Suprapubic skin (tissue), 4 donors: ENCODE data around the gene RGS7. TPM values are rescaled to one million over a fixed set of nuclear protein-coding genes. Genes with fewer than 3 reads are reported as not detected.

Source experiments
- DNase-seq, 2 donors: peaks; one replicate each; pipeline ENCODE4 v3.0.0-alpha.2; 2019; ENCODE audit warnings: low spot score in 2 of 2
- H3K27ac ChIP-seq: fragments of 200-600 bp; sonication (generic); one replicate; pipeline ENCODE4 v1.5.1; 2019
- H3K27me3 ChIP-seq: fragments of 200-600 bp; sonication (generic); one replicate; pipeline ENCODE4 v1.5.1; 2019
- H3K36me3 ChIP-seq: fragments of 200-600 bp; sonication (generic); one replicate; pipeline ENCODE4 v1.5.1; 2019
- H3K4me1 ChIP-seq: fragments of 200-600 bp; sonication (generic); one replicate; pipeline ENCODE4 v1.5.1; 2019
- H3K4me3 ChIP-seq: fragments of 200-600 bp; sonication (generic); one replicate; pipeline ENCODE4 v1.5.1; 2019; ENCODE audit warnings: mild to moderate bottlenecking
- H3K9me3 ChIP-seq: fragments of 200-600 bp; sonication (generic); one replicate; pipeline ENCODE4 v1.5.1; 2019
- CTCF ChIP-seq, 2 donors: fragments of 200-600 bp in 1 of 2; fragments of 450-650 bp in 1 of 2; sonication (generic) in 1 of 2; IDR thresholded peaks; one replicate each; pipeline ENCODE4 v1.5.1; 2016 to 2019; ENCODE audit warnings: antibody characterized with exemption in 2 of 2, mild to moderate bottlenecking in 1 of 2, moderate library complexity in 1 of 2
- EP300 ChIP-seq: sonication (generic); formaldehyde crosslinking; IDR thresholded peaks from one replicate; pipeline ENCODE4 v1.6.1; 2017; ENCODE audit warnings: antibody characterized with exemption
- POLR2A ChIP-seq, 2 donors: fragments of 450-650 bp; IDR thresholded peaks; one replicate each; pipeline ENCODE4 v1.6.1; 2017; ENCODE audit warnings: antibody characterized with exemption in 2 of 2, mild to moderate bottlenecking in 2 of 2, moderate library complexity in 2 of 2
- POLR2AphosphoS5 ChIP-seq, 3 donors: sonication (generic); formaldehyde crosslinking; IDR thresholded peaks; one replicate each; pipeline ENCODE4 v1.6.1; 2017; ENCODE audit warnings: antibody characterized with exemption in 3 of 3
- WGBS: methylation state at CpG from one replicate; pipeline ENCODE4 v1.1.5; 2018; 5-methylcytosine and 5-hydroxymethylcytosine counted together
- total RNA-seq, 4 donors: library from RNA; depleted of rRNA; stranded (reverse); fragments of >200 nt; gene quantifications; one replicate each; pipeline ENCODE4 v1.1.0, GENCODE V29; 2016

The RGS7 gene
- total RNA-seq, 4 donors from 2014 or later: not detected

GRCh38 chr1:240803151-240803550, 553.9 kb downstream of the RGS7 start:
- no peak overlapping the region for H3K4me3 ChIP-seq
- H3K36me3 ChIP-seq: no peaks in the 10 kb centered on the region
- H3K4me1 ChIP-seq: no peaks in the 10 kb centered on the region
- no peaks in the 10 kb centered on the region for H3K9me3 ChIP-seq
- no peaks in the 10 kb centered on the region for H3K27me3 ChIP-seq
- DNase-seq: no peak
- TF ChIP-seq CTCF (IDR thresholded peaks at IDR 0.05): no peak
- no peak for TF ChIP-seq EP300
- no peak for TF ChIP-seq POLR2AphosphoS5 (IDR thresholded peaks at IDR 0.05)
- H3K27ac ChIP-seq: no peak overlapping the region

- no peak for DNase-seq
- no peaks in the 10 kb centered on the region for H3K9me3 ChIP-seq
- H3K4me3 ChIP-seq: no peak overlapping the region
- TF ChIP-seq CTCF (IDR thresholded peaks at IDR 0.05) (no peak), POLR2AphosphoS5 (IDR thresholded peaks at IDR 0.05) (no peak)
- 63% methylated on average over 2 of the region's 2 CpGs for WGBS
- no peaks in the 10 kb centered on the region for H3K4me1 ChIP-seq
- H3K27ac ChIP-seq: no peak overlapping the region
- no peaks in the 10 kb centered on the region for H3K27me3 ChIP-seq
- no peaks in the 10 kb centered on the region for H3K36me3 ChIP-seq
Measured at GRCh38 chr1:240802271-240802670, 554.7 kb downstream of the RGS7 start.

- no peaks in the 10 kb centered on the region for H3K36me3 ChIP-seq
- no peak for TF ChIP-seq POLR2A (IDR thresholded peaks at IDR 0.05)
- TF ChIP-seq POLR2AphosphoS5 (IDR thresholded peaks at IDR 0.05): no peak
- TF ChIP-seq CTCF (IDR thresholded peaks at IDR 0.05): no peak
- no peak for TF ChIP-seq EP300
Measured at GRCh38 chr1:240801442-240801841, 555.6 kb downstream of the RGS7 start.

GRCh38 chr1:240800291-240800690, 556.7 kb downstream of the RGS7 start:
- no peaks in the 10 kb centered on the region for H3K4me1 ChIP-seq
- H3K27ac ChIP-seq: no peak overlapping the region
- no peaks in the 10 kb centered on the region for H3K27me3 ChIP-seq
- no peaks in the 10 kb centered on the region for H3K9me3 ChIP-seq
- no peak overlapping the region for H3K4me3 ChIP-seq
- WGBS: 81% methylated on average over 1 of the region's 1 CpG
- DNase-seq: no peak
- no peak for TF ChIP-seq POLR2A (IDR thresholded peaks at IDR 0.05)
- TF ChIP-seq POLR2AphosphoS5 (IDR thresholded peaks at IDR 0.05): no peak
- H3K36me3 ChIP-seq: no peaks in the 10 kb centered on the region

More at GRCh38 chr1:240801442-240801841, 555.6 kb downstream of the RGS7 start:
- WGBS: 95% methylated on average over 3 of the region's 3 CpGs
- Histone ChIP-seq H3K4me1 (no peaks in the 10 kb centered on the region), H3K4me3 (no peak overlapping the region), H3K27ac (no peak overlapping the region), H3K9me3 (no peaks in the 10 kb centered on the region), H3K27me3 (no peaks in the 10 kb centered on the region)
- DNase-seq: no peak

- TF ChIP-seq POLR2A (IDR thresholded peaks at IDR 0.05) (no peak), CTCF (IDR thresholded peaks at IDR 0.05) (no peak), POLR2AphosphoS5 (IDR thresholded peaks at IDR 0.05) (no peak), EP300 (no peak)
- no peaks in the 10 kb centered on the region for H3K36me3 ChIP-seq
- H3K27ac ChIP-seq: no peak overlapping the region
- H3K27me3 ChIP-seq: no peaks in the 10 kb centered on the region
- no peak for DNase-seq
- H3K4me1 ChIP-seq: no peaks in the 10 kb centered on the region
- H3K9me3 ChIP-seq: no peaks in the 10 kb centered on the region
- H3K4me3 ChIP-seq: no peak overlapping the region
- WGBS: 75% methylated on average over 1 of the region's 1 CpG
Measured at GRCh38 chr1:240797050-240797449, 560.0 kb downstream of the RGS7 start.
